KOPT-K1 (cell line): ENCODE measurements around the gene GPATCH2L.

Experiments
- H3K27ac ChIP-seq: fragments of 200-600 bp; sonication (generic); 2 replicates; pipeline ENCODE4 v1.5.1; 2016; ENCODE audit warnings: antibody characterized with exemption, mild to moderate bottlenecking, low read depth, low read length; ENCODE audit not compliant: poor library complexity, severe bottlenecking
- H3K36me3 ChIP-seq: fragments of 200-600 bp; sonication (generic); 2 replicates; pipeline ENCODE4 v1.5.1; 2017; ENCODE audit warnings: antibody characterized with exemption, mild to moderate bottlenecking, low read length, moderate library complexity; ENCODE audit not compliant: insufficient read depth
- H3K9me3 ChIP-seq: fragments of 200-600 bp; sonication (generic); 2 replicates; pipeline ENCODE4 v1.5.1; 2017; ENCODE audit warnings: antibody characterized with exemption, low read length, mild to moderate bottlenecking; ENCODE audit not compliant: insufficient read depth, poor library complexity, severe bottlenecking

The GPATCH2L gene

DNA sequence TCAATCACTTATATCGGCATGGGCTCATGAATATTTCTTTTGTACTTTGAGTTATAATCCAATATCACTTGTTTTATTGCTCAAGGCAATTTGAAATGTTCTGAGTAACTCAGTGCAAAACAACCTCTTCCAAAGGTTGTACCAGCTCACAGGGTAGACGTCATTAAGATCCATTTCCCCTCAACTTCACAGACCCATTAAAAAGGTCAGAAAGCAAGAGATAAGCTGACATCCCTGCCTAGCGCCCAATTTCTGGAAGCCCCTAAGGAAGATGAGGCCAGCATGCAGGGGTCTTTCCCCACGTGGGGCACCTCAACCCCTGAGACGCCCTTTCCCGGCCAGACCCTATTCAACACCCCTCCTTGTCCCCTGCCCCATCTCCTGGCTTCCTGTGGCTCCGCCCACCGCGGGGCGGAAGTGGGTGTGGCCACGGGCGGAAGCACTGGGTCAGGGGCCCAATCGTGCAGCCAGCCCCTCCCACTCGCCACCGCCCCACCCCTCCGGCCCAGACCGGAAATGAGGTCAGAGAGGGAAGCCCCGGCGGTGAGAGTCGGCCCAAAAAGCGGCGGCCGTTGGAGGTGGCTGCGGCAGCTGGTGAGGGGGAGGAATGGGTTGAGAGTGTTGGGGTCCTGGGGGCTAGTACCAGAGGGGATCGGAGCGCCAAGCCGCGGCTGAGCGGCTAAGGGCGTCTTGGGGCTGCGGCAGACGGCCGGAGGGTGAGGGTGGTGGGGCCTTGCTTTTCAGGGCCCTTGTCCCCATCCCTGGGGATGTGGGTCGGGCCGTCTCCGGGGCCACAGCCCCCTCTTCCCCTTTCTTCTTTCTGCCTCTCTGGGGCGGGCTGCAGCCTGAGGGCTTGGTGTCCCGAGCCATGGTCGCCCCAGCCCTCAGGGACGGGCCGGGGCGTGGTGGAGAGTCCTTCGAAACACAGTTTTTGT, at the start of gene GPATCH2L:
Gene GPATCH2L, plus strand, starts transcription at position 525 of the 935 bp plus-strand sequence. CDS start 2,442 bp downstream, outside the sequence.
- Histone ChIP-seq H3K36me3 (peaks cover 31% of the 10 kb centered on the region), H3K9me3 (no peaks in the 10 kb centered on the region), H3K27ac (peak within 1 kb of the TSS; percentile 82)

DNA sequence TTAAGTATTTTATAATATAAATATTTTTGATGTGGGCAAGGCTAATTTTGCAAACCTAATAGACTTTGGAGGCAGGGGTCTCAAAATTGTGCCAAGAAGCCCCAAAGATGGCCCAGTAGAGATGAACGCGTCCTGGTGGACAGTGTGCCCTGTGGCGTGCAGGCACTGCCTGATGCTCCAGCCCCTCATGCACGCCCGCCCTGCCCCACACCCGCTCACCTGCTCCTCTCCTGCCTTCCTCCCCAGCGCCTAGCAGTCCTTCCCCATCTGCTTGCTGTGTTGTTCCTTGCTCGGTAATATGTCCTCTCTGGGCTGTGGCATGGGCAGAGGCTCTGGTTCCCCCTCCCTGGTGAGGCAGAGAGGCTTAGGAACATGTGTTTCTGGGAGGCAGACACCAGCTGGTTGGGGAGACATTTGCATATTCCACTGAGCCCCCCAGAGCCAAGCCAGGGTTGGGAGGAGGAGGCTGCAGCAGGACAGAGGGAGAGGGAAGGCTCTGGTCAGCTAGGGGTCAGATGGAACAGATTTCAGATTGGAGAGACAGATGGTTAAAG, 46.8 kb upstream of the GPATCH2L start:
- Histone ChIP-seq H3K36me3 (no peaks in the 10 kb centered on the region), H3K27ac (no peak overlapping the region), H3K9me3 (no peaks in the 10 kb centered on the region)

DNA sequence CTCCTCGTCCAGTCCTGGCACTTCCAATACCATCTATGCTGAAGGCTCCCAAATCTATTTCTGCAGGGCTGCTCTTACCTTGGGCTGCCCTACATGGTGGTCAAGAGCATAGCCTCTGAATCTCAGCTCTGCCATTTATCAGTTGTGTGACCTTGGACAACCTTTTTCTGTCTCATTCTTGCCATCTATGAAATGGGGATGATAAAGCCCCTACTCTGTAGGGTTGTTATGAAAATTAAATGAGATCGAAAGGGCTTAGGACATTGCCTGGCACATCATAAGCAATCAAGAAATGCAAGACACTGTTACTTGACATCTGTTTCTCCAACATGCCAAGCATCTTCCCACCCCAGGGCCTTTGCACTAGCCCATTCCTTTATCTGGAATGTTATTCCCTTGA, 45.5 kb upstream of the GPATCH2L start:
- Histone ChIP-seq H3K9me3 (no peaks in the 10 kb centered on the region), H3K27ac (no peak overlapping the region), H3K36me3 (no peaks in the 10 kb centered on the region)

- Histone ChIP-seq H3K9me3 (no peaks in the 10 kb centered on the region), H3K27ac (no peak overlapping the region), H3K36me3 (no peaks in the 10 kb centered on the region)
These were observed 42.4 kb upstream of the GPATCH2L start for GRCh38 chr14:76109087-76109880.

- no peaks in the 10 kb centered on the region for H3K36me3 ChIP-seq
- H3K9me3 ChIP-seq, result no peaks in the 10 kb centered on the region
- H3K27ac ChIP-seq, result no peak overlapping the region
These were observed 38.7 kb upstream of the GPATCH2L start for GRCh38 chr14:76112889-76113624.

- no peaks in the 10 kb centered on the region for H3K36me3 ChIP-seq
- H3K27ac ChIP-seq, result no peak overlapping the region
- H3K9me3 ChIP-seq, result no peaks in the 10 kb centered on the region
These were observed 38.0 kb upstream of the GPATCH2L start for GRCh38 chr14:76113691-76114090.

DNA sequence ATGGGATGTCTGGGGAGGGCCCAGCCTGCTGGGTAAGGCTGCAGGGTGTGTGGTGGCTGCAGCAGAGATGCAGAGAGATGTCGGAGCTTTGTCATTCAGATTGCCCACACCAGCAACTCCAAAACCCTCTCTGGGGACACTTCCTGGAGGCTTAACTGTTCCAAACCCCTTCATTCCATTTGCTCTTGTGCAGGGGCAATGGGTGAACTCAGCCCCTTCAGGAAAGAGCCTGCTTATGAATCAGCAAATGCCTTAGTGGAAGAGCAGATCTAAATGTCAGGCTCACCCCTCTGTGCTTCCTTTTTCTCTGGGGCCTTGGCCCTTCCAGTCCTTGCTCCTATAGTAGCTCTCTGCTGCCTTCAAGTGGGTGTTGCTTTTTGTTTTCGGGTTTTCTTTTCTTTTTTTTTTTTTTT, 36.7 kb upstream of the GPATCH2L start:
- no peaks in the 10 kb centered on the region for H3K36me3 ChIP-seq
- no peaks in the 10 kb centered on the region for H3K9me3 ChIP-seq
- H3K27ac ChIP-seq, result no peak overlapping the region

- Histone ChIP-seq H3K9me3 (no peaks in the 10 kb centered on the region), H3K36me3 (no peaks in the 10 kb centered on the region), H3K27ac (no peak overlapping the region)
These were observed 33.8 kb upstream of the GPATCH2L start for GRCh38 chr14:76117789-76118484.

DNA sequence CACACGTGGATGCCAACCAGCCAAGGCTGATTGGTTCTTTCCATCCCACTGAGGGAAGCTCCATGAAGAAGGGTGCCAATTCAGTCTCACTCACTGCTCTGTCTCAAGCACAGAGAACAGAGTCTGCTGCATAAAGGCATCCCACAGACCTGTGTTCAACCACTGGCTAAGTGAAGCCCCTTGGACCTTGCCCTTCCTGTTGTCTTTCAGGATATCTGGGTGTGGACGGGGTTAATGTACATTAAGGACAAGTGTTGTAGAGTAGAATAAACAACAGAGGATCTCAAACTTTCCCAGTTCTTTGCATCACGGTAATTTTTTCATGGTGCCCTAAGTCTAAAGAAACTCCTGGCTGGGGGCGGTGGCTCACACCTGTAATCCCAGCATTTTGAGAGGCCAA, 33.1 kb upstream of the GPATCH2L start:
- no peak overlapping the region for H3K27ac ChIP-seq
- no peaks in the 10 kb centered on the region for H3K9me3 ChIP-seq
- no peaks in the 10 kb centered on the region for H3K36me3 ChIP-seq

DNA sequence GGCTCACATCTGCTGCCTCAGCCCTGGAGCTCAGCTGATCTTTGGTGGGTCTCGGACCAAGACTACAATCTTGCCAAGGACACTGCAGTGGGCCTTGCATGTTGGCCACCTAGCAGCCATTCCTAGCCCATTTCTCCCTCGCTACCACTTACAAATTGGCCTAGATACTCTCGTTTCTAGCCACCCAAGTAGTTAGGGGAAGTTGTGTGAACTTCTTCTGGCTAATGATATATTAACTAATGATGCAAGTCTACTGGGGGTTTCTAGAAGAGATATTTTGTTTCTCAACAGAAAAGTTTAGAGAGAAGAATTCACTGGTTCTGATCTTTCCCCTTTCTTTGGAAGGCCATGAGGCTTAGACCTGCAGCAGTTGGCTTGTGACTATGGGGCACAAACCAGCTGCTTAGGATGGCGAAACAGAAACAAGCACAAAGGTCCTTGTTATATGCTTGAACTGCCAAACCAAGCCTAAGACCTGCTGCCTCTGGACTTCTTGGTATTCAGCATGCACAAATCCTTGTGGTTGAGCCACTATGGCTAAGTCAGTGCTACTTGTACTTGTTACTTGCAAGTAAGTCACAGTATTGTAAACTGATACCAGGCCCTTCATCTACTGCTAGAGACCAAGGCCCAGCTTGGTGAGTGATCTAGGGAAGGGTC, 30.5 kb upstream of the GPATCH2L start:
- Histone ChIP-seq H3K36me3 (no peaks in the 10 kb centered on the region), H3K9me3 (no peaks in the 10 kb centered on the region), H3K27ac (no peak overlapping the region)

DNA sequence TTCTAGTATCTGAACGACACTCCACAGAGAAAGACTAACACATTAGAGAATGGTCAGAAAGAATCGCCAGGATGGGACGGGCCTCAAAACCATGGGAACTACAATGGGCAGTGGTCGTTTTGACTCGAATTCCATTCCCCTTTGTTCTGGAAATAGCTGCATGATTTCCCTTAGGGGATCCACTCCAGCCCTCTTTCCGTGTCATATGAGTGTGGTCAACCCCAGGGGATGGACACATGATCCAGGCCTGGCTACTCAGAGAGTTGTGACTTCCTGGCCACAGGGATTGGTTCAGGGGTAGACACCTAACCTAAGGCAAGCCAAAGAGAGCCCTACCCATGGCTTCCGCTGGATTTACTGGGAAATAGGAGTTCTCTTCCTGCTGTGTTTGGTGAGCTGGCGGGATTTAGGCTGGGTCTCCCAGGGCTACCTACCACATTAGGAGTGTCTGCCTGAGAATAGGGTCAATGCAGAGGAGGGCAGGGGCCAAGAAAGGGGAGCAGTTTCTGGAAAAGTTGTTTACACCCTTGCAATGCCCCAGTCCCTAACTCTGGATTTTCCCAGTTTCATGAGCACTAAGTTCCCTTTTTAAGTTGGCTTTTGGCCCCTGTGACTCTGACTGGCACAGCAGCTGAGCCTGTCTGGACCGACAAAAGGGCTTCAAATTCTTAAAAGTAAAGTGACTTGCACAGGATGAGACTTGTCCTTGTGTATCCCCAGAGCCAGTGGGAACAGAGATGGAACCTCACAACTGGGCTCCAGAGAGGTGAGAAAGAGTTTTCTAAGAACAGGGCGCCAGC, 28.1 kb upstream of the GPATCH2L start:
- no peaks in the 10 kb centered on the region for H3K36me3 ChIP-seq
- H3K9me3 ChIP-seq, result no peaks in the 10 kb centered on the region
- no peak overlapping the region for H3K27ac ChIP-seq

GRCh38 chr14:76125511-76125910, 26.2 kb upstream of the GPATCH2L start:
- no peaks in the 10 kb centered on the region for H3K9me3 ChIP-seq
- H3K36me3 ChIP-seq, result no peaks in the 10 kb centered on the region
- no peak overlapping the region for H3K27ac ChIP-seq

GRCh38 chr14:76126076-76126475, 25.6 kb upstream of the GPATCH2L start:
- no peaks in the 10 kb centered on the region for H3K36me3 ChIP-seq

More at GRCh38 chr14:76126076-76126475, 25.6 kb upstream of the GPATCH2L start:
- no peaks in the 10 kb centered on the region for H3K9me3 ChIP-seq
- H3K27ac ChIP-seq, result no peak overlapping the region
